Esophagus (tissue), 2 donors: ENCODE data around the gene CFAP97. TPM values are rescaled to one million over a fixed set of nuclear protein-coding genes. Genes with fewer than 3 reads are reported as not detected.

Source experiments
- H3K27ac ChIP-seq, 2 donors: one replicate each; pipeline ENCODE4 v1.5.1; 2013; ENCODE audit warnings: low read depth in 2 of 2, mild to moderate bottlenecking in 2 of 2, inconsistent platforms in 1 of 2, low read length in 1 of 2, moderate library complexity in 1 of 2
- H3K27me3 ChIP-seq, 2 donors: one replicate each; pipeline ENCODE4 v1.6.1; 2013; ENCODE audit warnings: low read length in 2 of 2, control low read depth in 1 of 2, mild to moderate bottlenecking in 1 of 2; ENCODE audit not compliant: insufficient read depth in 2 of 2, control insufficient read depth in 1 of 2
- H3K36me3 ChIP-seq, 2 donors: one replicate each; pipeline ENCODE4 v1.6.1; 2013; ENCODE audit warnings: low read length in 1 of 2; ENCODE audit not compliant: control insufficient read depth in 2 of 2, insufficient read depth in 2 of 2
- H3K4me1 ChIP-seq, 2 donors: one replicate each; pipeline ENCODE4 v1.6.1; 2013; ENCODE audit warnings: low read length in 1 of 2; ENCODE audit not compliant: control insufficient read depth in 2 of 2, insufficient read depth in 2 of 2
- H3K4me3 ChIP-seq, 2 donors: one replicate each; pipeline ENCODE4 v1.5.1; 2013; ENCODE audit warnings: low read length in 2 of 2, mild to moderate bottlenecking in 2 of 2, low read depth in 1 of 2, moderate library complexity in 1 of 2
- H3K9me3 ChIP-seq, 2 donors: one replicate each; pipeline ENCODE4 v1.6.1; 2013; ENCODE audit warnings: mild to moderate bottlenecking in 2 of 2, low read depth in 1 of 2, low read length in 1 of 2, moderate library complexity in 1 of 2; ENCODE audit not compliant: control insufficient read depth in 2 of 2, insufficient read depth in 1 of 2
- WGBS, 2 donors: extraction: QIAGEN DNeasy Blood & Tissue Kit; methylation state at CpG; one replicate each; pipeline ENCODE4 v1.1.7; 2013; 5-methylcytosine and 5-hydroxymethylcytosine counted together
- polyA plus RNA-seq, 2 donors: library from polyadenylated mRNA; stranded (reverse); fragments of 200-250 nt; gene quantifications; one replicate each; pipeline ENCODE4 v1.2.3, GENCODE V29; 2013
- donor health status: healthy with polysubstance abuse.
- donor health status: Bipolar disorder and iron deficiency.

Gene CFAP97
- polyA plus RNA-seq, 2 donors, result 2.8 to 6.3 TPM

GRCh38 chr4:185137233-185137925 is 66.4 kb downstream of the CFAP97 start:
- H3K27me3 ChIP-seq, result no peaks in the 10 kb centered on the region
- H3K4me1 ChIP-seq, result no peaks in the 10 kb centered on the region
- no peaks in the 10 kb centered on the region for H3K9me3 ChIP-seq
- no peaks in the 10 kb centered on the region for H3K36me3 ChIP-seq
- WGBS, 2 donors, result 84% methylated on average over 24 of the region's 24 CpGs
- no peak overlapping the region for H3K27ac ChIP-seq
- no peak overlapping the region for H3K4me3 ChIP-seq

GRCh38 chr4:185134307-185134869 is 69.4 kb downstream of the CFAP97 start:
- Histone ChIP-seq H3K27ac (no peak overlapping the region), H3K4me1 (no peaks in the 10 kb centered on the region), H3K27me3 (no peaks in the 10 kb centered on the region), H3K36me3 (no peaks in the 10 kb centered on the region), H3K9me3 (no peaks in the 10 kb centered on the region), H3K4me3 (no peak overlapping the region)
- 37 to 39% methylated on average over 3 of the region's 3 CpGs for WGBS, 2 donors

GRCh38 chr4:185128272-185129119 is 75.3 kb downstream of the CFAP97 start:
- Histone ChIP-seq H3K9me3 (no peaks in the 10 kb centered on the region), H3K36me3 (no peaks in the 10 kb centered on the region), H3K27me3 (no peaks in the 10 kb centered on the region), H3K27ac (peak overlapping the region; percentile 3 to 24), H3K4me1 (peaks cover 6% of the 10 kb centered on the region in 2 donors), H3K4me3 (peak overlapping the region; percentile 37 to 47)
- 1 to 2% methylated on average over 68 to 74 of the region's 74 CpGs for WGBS, 2 donors

- peak overlapping the region in 1 of 2 donors; percentile 26 for H3K27ac ChIP-seq
Measured at GRCh38 chr4:185127021-185127925, 76.5 kb downstream of the CFAP97 start.

DNA sequence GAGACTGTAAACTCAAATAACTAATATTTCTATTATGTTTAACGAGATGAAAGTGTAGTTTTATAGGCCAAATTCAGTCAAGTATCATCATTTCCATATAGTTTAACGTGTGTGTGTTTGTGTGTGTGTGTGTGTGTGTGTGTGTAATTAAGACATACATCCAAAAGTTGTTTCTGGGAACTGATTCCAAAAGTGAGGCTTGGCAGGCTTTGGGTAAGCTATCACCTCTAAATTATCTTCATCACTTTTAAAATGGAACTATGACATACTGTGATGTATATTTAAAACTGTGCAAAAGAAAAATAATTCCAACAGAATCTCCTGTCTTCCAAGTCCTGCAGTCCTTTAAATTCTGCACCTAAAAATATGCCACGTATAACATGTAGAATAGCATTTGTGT is 79.8 kb downstream of the CFAP97 start:
- H3K9me3 ChIP-seq, result no peaks in the 10 kb centered on the region
- no peak overlapping the region for H3K4me3 ChIP-seq
- H3K27ac ChIP-seq, result no peak overlapping the region
- no peaks in the 10 kb centered on the region for H3K36me3 ChIP-seq
- peaks cover 6% of the 10 kb centered on the region in 2 donors for H3K4me1 ChIP-seq
- 53 to 57% methylated on average over 3 of the region's 3 CpGs for WGBS, 2 donors
- H3K27me3 ChIP-seq, result no peaks in the 10 kb centered on the region

More at GRCh38 chr4:185127021-185127925, 76.5 kb downstream of the CFAP97 start:
- Histone ChIP-seq H3K36me3 (no peaks in the 10 kb centered on the region), H3K4me1 (peaks cover 6% of the 10 kb centered on the region in 2 donors), H3K27me3 (no peaks in the 10 kb centered on the region), H3K4me3 (peak overlapping the region; percentile 34 to 47), H3K9me3 (no peaks in the 10 kb centered on the region)
- 11 to 15% methylated on average over 40 to 64 of the region's 64 CpGs for WGBS, 2 donors

DNA sequence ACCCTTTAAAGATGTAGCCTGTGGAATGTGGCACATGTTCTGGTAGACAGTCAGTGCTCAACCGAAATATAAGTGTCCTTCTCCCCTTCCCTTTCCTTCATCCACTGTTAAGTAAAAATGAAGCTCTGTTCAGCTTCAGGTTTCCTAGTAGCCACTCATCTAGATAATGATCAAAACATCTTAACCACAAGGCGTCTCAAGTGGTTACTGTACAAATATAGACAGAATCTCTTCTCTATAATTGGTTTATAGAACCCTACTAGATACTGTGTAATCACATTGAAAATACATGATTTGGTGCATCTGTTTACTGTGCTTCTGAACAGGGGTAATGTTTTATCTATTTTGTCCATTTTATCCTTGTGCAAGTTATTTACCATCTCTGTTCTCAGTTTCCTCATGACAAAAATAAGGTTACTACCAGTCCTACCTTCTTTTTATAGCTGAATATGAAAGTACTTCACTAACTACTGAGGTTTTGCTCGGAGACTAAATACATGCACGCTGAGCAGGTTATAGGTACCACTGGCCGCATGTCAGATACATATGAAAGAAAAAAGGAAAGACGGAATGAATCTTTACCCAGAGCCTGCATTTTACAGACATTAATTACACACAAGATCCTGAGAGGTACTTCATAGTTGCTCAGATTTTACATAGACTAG is 81.0 kb downstream of the CFAP97 start:
- H3K27ac ChIP-seq, result no peak overlapping the region
- H3K36me3 ChIP-seq, result no peaks in the 10 kb centered on the region
- peaks cover 0 to 6% of the 10 kb centered on the region in 2 donors for H3K4me1 ChIP-seq
- 86 to 87% methylated on average over 6 of the region's 6 CpGs for WGBS, 2 donors
- no peak overlapping the region for H3K4me3 ChIP-seq
- no peaks in the 10 kb centered on the region for H3K9me3 ChIP-seq
- H3K27me3 ChIP-seq, result no peaks in the 10 kb centered on the region

- Histone ChIP-seq H3K27me3 (no peaks in the 10 kb centered on the region), H3K9me3 (no peaks in the 10 kb centered on the region), H3K36me3 (no peaks in the 10 kb centered on the region), H3K4me1 (no peaks in the 10 kb centered on the region), H3K27ac (no peak overlapping the region), H3K4me3 (no peak overlapping the region)
- 74 to 77% methylated on average over 6 of the region's 6 CpGs for WGBS, 2 donors
Measured at GRCh38 chr4:185120631-185120946, 83.2 kb downstream of the CFAP97 start.

GRCh38 chr4:185119927-185120630 is 83.7 kb downstream of the CFAP97 start:
- Histone ChIP-seq H3K27ac (no peak overlapping the region), H3K4me3 (no peak overlapping the region)
- WGBS, 2 donors, result 88 to 93% methylated on average over 3 of the region's 3 CpGs

More at GRCh38 chr4:185119927-185120630, 83.7 kb downstream of the CFAP97 start:
- H3K4me1 ChIP-seq, result no peaks in the 10 kb centered on the region
- H3K9me3 ChIP-seq, result no peaks in the 10 kb centered on the region
- no peaks in the 10 kb centered on the region for H3K36me3 ChIP-seq
- H3K27me3 ChIP-seq, result no peaks in the 10 kb centered on the region
